Neutrophil (primary cell): ENCODE results near the gene RADIL.

Experiments
- H3K27ac ChIP-seq: fragments of 200-600 bp; sonication (generic); 2 replicates; pipeline ENCODE4 v1.5.1; 2016; ENCODE audit warnings: mild to moderate bottlenecking, moderate library complexity
- H3K27me3 ChIP-seq: fragments of 200-600 bp; sonication (generic); 2 replicates; pipeline ENCODE4 v1.6.0; 2016; ENCODE audit warnings: mild to moderate bottlenecking
- H3K36me3 ChIP-seq: fragments of 200-600 bp; sonication (generic); 2 replicates; pipeline ENCODE4 v1.5.1; 2017
- H3K4me1 ChIP-seq, 2 experiments: fragments of 200-600 bp in 1 of 2; sonication (generic) in 1 of 2; 1 replicate in 1 of 2; 2 replicates in 1 of 2; pipeline versions ENCODE4 v1.5.1 to v1.6.1; 2013 to 2016; ENCODE audit warnings: low read depth in 1 of 2, low read length in 1 of 2, mild to moderate bottlenecking in 1 of 2, moderate library complexity in 1 of 2; ENCODE audit not compliant: control insufficient read depth in 1 of 2, insufficient read depth in 1 of 2
- H3K4me3 ChIP-seq, 2 experiments: fragments of 200-600 bp in 1 of 2; sonication (generic) in 1 of 2; 1 replicate in 1 of 2; 2 replicates in 1 of 2; pipeline ENCODE4 v1.5.1; 2013 to 2016; ENCODE audit warnings: low read depth in 1 of 2, low read length in 1 of 2, mild to moderate bottlenecking in 1 of 2, moderate library complexity in 1 of 2
- H3K9me3 ChIP-seq: fragments of 200-600 bp; sonication (generic); 2 replicates; pipeline ENCODE4 v1.5.1; 2016
- TF ChIP-seq, protein P1 (sequence below): fragments of 200-600 bp; sonication (generic); IDR thresholded peaks from 2 replicates; pipeline ENCODE4 v1.5.1; 2016; ENCODE audit warnings: antibody characterized with exemption

Gene RADIL

DNA sequence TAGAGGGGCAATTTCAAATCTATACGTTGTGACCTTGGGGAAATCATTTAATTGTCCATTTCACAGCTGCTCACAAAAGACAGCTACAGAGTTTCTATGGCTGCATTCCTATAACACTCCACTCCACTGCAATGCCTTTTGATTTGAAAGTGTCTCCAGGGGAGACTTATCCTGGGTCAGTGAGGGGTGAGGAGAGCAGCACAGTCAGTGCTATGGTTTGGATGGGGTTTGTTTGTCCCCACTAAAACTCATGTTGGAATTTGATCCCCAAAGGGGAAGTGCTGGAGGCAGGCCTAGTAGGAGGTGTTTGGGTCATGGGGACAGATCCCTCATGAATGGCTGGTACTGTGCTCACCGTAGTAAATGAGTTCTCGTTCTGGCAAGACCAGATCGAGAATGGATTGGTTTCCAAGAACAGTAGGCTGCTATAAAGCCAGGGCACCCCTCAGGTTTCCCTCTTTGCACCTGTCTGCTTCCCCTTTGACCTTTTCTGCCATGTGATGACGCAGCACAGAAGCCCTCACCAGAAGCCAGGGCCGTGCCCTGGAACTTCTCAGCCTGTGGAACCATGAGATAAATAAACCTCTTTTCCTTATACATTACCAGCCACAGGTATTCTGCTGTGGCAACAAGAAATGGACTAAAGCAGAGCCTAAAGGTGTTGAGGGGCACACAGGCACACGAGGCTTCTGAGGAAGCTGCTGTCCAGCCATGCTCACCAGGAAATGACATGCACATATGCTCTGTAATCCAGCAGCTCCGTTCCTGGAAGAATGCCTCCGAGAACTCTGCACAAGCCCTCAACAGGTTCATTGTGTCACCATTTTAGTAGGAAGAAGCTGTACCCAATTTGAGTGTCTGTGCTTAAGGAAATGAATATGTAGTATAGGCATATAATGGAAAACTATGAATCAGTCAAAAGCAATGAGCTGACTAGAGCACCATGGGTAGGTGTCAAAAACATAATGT lies 16.7 kb downstream of the RADIL start:
- Histone ChIP-seq H3K27ac (no peak overlapping the region), H3K36me3 (no peaks in the 10 kb centered on the region), H3K4me3 (no peak overlapping the region), H3K4me1 (no peaks in the 10 kb centered on the region), H3K27me3 (peaks cover 61% of the 10 kb centered on the region), H3K9me3 (peaks cover 7% of the 10 kb centered on the region)
- TF ChIP-seq, protein P1, sequence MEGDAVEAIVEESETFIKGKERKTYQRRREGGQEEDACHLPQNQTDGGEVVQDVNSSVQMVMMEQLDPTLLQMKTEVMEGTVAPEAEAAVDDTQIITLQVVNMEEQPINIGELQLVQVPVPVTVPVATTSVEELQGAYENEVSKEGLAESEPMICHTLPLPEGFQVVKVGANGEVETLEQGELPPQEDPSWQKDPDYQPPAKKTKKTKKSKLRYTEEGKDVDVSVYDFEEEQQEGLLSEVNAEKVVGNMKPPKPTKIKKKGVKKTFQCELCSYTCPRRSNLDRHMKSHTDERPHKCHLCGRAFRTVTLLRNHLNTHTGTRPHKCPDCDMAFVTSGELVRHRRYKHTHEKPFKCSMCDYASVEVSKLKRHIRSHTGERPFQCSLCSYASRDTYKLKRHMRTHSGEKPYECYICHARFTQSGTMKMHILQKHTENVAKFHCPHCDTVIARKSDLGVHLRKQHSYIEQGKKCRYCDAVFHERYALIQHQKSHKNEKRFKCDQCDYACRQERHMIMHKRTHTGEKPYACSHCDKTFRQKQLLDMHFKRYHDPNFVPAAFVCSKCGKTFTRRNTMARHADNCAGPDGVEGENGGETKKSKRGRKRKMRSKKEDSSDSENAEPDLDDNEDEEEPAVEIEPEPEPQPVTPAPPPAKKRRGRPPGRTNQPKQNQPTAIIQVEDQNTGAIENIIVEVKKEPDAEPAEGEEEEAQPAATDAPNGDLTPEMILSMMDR, result no peak

DNA sequence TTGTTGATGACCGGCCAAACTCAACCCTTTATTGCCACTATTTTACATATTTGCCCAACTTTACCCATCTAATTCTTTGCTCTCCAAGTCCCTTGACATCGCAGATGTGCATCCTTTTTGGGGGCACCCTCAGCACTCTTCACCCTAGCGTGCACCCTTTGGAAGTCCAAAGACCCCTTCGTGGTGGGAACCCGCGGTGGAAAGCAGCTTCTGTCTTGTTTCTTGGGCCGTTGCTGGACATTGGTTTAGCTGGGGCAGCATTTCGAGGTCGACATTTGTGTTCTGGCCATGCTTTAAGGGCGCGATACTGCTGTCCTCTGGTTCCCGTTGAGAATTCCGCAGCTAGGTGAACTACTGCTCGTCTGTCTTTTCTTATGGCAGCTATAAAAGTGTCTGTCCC lies 21.4 kb downstream of the RADIL start:
- H3K4me3 ChIP-seq, result no peak overlapping the region

DNA sequence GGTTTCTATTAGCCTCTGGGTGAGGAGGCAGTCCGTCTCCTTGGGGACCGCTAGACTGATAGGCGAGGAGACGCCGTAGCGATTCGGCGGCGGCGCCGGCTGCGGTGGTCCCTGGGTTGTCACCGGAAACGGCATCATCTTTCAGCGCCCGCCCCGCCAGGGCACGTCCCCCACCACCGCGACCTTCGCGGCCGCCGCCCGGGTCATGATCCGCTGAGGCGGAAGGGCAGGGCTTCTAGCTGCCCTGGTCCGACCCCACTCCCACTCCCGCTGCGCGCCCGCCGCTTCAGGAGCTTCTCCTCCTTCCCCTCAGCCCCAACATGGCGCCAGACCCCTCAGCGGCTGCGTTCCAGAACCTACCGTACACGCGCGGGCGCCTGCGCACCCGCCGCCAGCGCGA lies 21.8 kb downstream of the RADIL start, which contains the start of gene PAPOLB:
PAPOLB (minus strand) TSS at position 358 of the 400 bp plus-strand sequence; CDS start at position 138, 220 bp downstream.
- H3K36me3 ChIP-seq, result no peaks in the 10 kb centered on the region
- no peak within 1 kb of the TSS for H3K4me3 ChIP-seq
- TF ChIP-seq, protein P1, result no peak
- no peaks in the 10 kb centered on the region for H3K4me1 ChIP-seq
- peaks cover 7% of the 10 kb centered on the region for H3K9me3 ChIP-seq
- H3K27me3 ChIP-seq, result peaks cover 87% of the 10 kb centered on the region
- H3K27ac ChIP-seq, result no peak within 1 kb of the TSS

More for the DNA sequence above, 21.4 kb downstream of the RADIL start:
- H3K27me3 ChIP-seq, result peaks cover 83% of the 10 kb centered on the region
- no peaks in the 10 kb centered on the region for H3K4me1 ChIP-seq
- H3K36me3 ChIP-seq, result no peaks in the 10 kb centered on the region
- H3K9me3 ChIP-seq, result peaks cover 7% of the 10 kb centered on the region
- TF ChIP-seq, protein P1, result no peak
- H3K27ac ChIP-seq, result no peak overlapping the region

DNA sequence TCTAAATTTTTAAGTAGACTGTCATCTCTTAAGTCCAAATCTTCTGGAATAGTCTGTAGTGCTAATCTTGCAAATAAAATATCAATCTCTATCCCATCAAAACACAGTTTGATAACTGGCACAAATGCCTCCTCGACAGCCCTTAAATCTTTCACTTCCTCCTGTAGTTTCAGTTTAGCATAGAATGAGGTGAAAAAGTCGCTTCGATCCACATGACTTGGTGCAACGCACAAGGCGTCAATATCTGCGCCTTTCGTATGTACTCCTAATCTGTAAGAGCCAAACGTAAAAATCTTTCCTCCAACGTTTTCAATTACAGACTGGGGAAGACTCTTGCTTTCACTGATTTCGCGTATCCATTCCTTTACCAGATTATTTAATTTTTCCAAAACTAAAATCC lies 22.3 kb downstream of the RADIL start:
- Histone ChIP-seq H3K4me1 (no peaks in the 10 kb centered on the region), H3K9me3 (peaks cover 7% of the 10 kb centered on the region), H3K27ac (no peak overlapping the region), H3K27me3 (peaks cover 88% of the 10 kb centered on the region), H3K36me3 (no peaks in the 10 kb centered on the region), H3K4me3 (no peak overlapping the region)
- TF ChIP-seq, protein P1, result no peak

DNA sequence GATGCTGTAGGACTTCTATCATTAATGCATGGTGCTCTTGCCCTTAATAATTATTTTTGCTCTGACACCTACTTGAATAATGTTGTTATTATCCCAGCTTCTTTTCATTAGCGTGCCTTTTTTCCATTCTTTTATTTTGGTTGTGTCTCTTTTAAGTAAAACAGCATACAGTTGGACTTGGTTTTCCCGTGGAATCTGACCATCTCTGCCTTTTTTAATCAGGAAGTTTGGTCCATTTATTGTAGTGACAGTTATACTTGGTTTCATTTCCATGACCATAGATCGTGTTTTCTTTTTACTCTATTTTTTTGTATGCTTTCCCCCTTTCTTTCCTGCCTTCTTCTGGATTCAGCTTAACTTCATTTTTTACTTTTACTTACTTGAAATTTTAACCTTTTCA lies 26.3 kb downstream of the RADIL start:
- peaks cover 54% of the 10 kb centered on the region for H3K27me3 ChIP-seq
- no peaks in the 10 kb centered on the region for H3K4me1 ChIP-seq
- H3K27ac ChIP-seq, result no peak overlapping the region
- H3K4me3 ChIP-seq, result no peak overlapping the region
- no peaks in the 10 kb centered on the region for H3K36me3 ChIP-seq
- TF ChIP-seq, protein P1, result no peak
- H3K9me3 ChIP-seq, result peaks cover 4% of the 10 kb centered on the region
